GM18520 (cell line): ENCODE results near the gene DHH.

Experiments
- ATAC-seq: cut with Tn5 transposase; IDR thresholded peaks from one replicate; pipeline ENCODE4 v1.9.1; 2021; ENCODE audit not compliant: unreplicated experiment

The DHH gene

DNA sequence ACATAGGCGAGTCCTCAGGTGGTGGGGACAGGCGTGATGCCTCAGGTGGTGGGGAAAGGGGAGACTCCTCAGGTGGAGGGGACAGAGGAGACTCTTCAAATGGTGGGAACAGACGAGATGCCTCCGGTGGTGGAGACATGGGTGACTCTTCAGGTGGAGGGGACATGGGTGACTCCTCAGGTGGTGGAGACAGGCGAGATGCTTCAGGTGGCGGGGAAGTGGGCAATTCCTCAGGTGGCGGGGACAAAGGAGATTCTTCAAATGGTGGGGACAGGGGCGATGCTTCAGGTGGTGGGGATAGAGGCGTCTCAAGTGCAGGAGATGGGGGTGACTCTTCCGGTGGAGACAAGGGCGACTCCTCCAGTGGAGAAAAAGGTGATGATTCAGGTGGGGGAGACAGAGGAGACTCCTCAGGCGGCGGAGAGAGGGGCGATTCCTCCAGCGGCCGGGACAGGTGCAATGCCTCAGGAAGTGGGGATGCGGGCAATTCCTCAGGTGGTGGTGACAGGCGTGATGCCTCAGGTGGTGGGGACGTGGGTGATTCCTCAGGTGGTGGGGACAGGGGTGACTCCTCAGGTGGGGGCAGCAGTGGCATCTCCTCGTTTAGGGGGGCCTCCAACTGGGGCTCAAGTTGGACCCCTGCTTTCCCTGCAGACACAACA is 42.7 kb downstream of the DHH start:
- ATAC-seq = no peak

DNA sequence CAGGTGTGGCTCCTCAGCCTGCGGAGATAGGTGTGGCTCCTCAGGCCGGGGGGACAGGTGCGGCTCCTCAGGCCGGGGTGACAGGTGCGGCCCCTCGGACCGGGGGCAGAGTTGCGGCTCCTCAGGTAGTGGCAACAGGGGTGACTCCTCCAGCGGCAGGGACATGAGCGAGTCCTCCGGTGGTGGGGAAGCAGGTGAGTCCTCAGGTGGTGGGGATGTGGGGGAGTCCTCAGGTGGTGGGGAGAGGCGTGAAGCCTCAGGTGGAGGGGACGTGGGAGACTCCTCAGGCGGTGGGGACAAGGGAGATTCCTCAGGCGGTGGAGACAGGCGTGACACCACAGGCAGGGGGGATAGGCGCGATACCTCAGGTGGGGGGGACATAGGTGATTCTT is 43.2 kb downstream of the DHH start:
- no peak for ATAC-seq

DNA sequence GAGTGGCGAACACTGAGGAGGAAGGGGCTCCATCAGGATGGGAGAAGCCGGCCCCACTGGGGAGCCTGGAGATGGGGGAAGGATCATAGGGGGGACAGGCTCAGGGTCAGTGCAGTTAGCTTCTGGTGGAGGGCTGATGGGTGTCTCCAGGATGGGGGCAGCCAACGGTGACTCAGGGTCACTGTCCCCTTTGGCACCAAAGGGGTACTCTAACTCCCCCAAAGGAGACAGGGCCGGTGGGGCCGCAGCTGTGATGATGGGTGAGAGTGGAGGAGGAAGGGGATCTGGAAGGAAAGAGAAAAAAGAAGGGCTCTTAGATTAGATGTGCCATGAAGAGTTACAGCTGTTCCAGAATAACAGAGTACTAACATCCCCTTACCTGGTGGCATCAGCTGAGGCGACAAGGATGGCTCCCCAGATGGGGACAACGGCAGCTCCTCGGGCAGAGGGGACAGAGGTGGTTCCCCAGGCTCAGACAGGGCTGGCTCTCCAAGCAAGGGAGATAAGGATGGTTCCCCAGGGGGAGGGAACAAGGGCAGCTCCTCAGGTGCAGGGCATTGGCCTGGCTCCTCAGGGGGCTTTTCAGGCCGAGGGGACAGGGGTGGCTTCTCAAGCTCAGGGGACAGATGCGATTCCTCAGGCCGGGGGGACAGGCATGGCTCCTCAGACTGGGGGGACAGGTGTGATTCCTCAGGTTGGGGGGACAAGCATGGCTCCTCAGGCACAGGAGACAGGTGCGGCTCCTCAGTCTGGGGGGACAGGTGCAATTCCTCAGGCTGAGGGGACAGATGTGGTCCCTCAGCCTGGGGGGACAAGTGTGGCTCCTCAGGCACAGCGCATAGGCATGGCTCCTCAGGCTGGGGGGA is 43.9 kb downstream of the DHH start:
- no peak for ATAC-seq

DNA sequence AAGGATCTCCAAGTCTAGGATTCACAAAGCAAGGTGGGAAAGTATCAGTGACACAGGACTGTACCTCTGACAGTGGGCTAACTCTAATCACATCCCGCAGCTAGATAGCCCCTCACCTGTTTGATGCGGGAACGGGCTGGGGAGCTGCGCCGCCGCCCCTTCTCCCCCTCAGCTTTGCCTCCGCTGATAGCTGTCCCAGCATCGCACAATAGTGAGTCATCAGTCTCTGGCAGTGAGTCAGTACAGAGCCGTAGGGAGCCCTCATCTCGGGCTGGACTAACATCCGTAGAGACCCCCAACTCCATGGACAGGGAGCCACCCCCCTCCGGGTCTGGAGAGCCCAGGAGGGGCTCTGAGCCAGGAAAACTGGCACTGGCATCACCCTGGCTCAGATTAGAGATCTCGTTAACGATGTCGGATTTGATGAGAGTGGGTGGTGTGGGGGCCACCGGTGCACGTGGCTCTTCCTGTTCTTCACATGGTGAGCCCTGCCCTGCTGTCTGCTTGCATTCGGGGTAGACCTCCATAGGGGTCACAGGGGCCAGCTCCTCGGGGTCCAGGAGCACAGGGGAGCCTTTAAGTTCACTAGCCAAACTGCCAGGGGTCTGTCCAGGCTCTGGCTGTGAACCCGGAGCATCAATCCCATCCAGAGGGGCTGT is 44.9 kb downstream of the DHH start:
- no peak for ATAC-seq

DNA sequence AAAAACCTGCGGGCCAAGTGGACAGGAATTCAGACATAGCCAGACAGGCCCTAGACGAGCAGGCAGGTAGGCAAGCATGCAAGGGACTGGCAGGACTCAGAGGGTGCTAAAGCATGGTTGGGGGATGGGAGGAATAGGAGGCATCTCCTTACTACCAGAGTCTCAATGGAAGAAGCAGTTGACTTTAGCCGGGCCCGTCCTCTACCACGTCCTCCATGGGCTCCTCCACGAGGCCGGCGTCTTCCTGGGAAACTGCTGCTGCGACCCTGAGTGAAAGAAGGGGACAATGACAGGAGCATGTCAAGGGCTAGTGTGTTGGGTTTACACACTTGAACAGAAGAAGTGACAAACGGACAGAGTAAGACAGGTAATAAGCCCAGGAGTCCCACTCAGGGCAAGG is 45.6 kb downstream of the DHH start:
- ATAC-seq = no peak

DNA sequence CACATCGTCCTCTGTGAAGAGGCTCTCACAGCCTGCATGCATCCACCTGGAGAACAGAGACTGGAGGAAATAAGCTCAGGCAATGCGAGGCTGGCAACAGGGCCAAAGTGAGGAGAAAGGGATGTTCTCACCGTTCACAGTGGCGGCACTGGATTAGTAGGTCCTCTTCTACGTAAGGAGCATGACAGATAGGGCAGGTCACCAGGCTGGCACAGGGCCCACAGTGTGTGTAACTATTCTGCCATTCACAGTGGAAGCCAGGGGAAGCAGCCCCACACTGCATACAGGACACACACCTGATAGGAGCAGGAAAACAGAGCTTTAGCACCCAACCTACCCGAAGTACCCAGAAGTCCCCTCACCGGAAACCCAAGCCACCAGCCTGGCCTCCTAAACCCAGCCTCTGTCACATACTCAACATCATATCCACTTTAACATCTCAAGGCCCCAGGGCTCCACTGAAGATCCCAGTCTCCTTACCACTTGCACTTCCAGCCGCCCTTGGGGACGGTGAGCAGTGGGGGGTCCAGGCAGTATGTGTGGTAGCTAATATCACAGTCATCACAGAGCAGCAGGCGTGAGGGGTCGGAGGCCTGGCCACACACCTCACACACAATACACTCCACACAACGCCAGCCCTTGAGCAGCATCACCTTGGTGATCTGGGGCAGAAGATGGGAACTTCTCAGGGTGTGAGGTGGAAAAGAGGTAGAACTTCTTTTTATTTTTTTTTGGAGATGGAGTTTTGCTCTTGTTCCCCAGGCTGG is 48.3 kb downstream of the DHH start:
- ATAC-seq = no peak

DNA sequence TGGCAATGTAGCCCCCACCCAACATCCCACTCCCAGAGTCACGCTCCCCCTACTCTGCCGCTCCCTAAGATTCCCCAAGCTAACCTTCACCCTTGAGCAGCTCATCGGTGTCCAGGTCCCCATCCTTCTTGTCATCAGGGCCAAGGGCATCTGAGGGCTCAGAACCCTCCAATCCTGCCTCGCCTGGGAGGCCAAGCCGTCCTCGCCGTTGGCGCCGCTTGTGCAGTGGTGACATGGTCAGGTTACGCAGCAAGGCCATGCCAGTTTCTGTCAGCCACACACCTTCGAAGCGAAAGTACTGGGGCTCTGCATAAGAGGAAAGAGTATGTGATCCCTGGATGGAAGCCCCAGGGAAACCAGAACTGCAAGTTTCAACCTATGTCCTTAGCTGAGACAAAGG is 49.9 kb downstream of the DHH start:
- no peak for ATAC-seq

DNA sequence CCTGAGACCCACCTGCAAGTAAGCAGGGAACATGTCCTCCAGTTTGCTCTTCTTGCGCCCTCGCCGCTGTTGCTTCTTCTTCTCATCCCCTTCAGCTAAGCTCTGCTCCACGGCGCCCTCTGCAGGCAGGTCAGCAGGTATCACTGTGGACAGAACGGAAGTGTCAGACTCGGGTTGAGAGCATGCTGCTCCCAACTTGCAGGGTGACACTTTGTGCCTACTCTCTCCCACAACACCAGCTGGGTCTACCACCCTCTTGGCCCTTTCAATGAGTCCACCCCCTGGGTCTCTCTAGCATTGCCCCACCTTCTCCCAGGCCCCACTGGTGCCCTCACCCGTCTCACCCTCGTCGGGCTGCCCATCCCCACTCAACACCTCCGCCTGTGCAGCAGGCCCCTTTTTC is 50.7 kb downstream of the DHH start:
- no peak for ATAC-seq

DNA sequence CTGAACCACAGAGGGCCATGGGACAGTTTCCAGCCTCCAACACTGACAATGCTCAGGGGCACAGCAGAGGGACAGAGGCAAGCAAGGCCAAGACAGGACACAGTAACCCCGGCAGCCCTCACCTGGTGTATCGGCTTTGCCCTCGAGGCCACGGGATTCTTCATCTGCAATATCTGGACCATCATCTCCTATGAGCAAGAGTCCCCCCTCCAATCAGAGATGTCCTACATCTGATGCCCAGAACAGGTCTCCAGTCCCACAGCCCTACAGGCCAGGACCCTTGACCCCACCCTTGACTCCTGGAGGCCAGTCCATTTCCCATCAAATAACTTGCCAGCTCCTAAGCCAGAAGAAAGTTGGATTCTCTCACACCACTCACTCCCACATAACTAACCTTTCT is 51.4 kb downstream of the DHH start:
- ATAC-seq = no peak

DNA sequence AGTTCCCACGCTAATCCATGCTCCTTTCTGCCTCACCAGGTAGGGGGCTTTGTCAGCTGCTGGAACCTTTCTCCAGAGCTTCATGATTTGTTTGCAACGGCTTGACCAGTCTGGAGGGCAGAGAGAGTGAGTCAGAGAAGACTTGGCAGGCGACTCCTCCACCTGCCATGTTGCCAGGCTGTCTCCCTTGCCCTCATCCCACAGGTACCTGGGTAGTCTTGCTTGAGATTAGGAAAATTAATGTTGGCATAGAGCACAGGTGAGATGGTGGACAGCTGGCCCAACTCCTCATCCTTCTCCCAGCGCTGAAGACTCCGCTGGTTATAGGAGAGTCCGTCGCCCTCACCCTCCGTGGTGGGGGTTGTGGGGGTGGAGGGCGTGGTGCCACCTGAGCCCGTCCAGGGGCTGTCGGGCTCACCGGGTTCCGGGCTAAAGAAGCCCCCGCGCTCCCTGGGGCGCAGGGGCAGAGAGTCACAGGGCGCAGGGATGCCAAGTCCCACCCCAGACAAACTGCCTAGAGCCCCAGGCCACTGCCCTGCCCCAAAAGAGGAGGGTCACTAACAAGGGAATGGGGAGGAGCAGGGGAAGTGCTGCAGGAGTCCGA is 52.6 kb downstream of the DHH start:
- ATAC-seq = no peak

DNA sequence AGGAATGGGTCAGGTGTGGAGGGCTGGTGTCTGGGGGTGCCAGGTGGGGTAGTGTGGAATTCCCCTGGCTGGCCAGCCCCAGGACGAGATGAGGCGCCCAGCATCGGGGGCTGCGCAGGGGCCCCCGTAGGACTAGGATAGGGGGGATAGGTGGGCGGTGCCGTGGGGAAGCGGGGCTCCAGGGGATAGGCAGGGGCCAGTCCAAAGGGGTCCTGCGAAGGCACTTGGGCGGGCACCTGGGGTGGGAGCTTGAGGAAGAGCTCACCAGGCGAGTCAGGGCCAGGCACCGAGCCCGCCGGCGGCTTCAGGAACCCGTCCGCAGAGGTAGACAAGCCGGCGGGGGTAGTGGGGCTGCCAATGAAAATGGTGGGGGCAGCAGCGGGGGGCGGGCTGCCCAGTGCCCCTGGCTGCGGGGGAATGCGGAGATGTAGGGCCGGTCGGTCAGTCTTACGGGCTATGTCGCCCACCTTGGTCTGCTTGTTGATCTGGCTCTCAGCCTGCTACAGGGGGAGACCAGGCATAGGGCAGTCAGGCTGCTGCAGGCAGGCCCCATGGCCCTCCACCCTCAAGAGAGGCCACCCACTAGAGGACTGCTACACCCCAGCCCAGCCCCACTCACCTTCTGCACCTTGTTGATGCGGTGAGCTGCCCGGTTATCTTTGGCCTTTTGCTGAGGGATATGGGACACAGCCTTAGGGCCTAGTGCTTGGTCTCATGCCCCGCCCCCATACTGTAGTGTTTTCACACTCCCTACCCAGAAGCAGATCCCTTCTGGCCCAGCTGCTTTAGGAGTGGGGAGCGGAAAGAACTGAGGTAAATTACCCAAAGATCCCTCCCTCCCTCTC is 53.3 kb downstream of the DHH start:
- ATAC-seq = no peak

DNA sequence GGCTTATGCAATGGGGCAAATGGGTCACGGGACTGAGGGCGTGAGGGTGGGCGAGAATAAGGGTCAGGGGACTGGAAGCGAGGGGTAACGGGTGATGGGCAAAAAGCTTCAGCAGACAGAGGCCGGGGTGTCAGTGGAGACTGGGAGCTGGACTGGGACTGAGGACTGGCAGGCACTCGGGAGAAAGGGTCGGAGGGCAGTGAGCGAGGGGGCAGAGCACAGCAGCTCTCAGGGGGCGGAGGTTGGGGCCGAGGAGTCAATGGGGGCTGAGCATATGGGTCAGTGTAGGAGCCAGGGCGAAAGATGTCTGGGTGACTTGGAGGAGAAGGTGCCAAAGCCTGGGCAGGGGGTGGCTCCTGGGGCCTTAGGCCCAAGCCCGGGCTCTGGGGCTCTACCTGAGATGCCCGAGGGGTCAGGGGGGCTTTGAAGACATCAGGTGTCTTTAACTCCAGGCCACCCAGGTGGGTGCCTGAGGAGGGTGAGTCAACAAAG is 54.2 kb downstream of the DHH start:
- no peak for ATAC-seq

DNA sequence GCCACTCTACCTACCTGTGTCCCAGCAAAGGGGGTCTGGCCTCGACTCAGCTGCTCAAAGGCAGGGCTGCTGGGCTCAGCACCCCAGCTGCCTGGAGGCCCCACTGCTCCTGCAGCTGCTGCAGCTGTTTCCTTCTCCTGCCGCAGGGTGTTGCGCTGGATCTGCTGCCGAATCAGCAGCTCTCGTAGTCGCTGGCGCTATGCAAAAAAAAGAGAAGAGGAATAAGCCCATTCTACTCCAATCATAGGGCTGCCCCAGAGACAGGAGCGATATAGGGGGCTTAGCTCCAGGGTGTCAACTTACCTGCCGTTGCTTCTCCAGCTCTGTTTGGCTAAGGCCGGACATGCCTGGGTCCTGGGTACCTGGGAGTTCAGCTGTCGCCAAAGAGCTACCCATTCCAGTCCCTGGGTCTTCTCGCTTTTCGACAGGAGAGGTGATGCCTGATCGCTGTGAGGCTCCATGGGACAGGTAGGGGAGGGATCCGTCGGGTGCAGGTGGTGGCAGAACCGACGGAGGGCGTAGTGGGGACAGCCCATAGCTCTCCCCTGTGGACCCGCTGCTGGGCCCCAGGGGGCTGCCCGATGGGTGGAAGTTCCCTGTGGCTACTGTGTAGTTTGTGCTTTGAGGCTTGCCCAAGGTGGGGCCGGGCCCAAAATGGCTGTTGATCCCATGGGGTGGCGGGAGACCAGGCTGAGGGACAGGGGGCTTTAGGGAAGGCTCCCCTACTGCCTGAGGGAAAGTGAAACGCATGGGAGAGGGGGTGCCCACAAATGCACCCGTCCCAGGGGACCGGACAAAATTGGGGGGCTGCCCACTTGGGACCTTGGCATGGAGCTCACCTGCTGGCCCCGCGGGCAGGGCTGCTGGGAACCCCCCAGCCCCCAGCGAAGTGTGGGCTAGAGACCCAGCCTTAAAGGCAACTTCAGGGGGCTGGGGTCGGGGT is 54.9 kb downstream of the DHH start:
- ATAC-seq = no peak

DNA sequence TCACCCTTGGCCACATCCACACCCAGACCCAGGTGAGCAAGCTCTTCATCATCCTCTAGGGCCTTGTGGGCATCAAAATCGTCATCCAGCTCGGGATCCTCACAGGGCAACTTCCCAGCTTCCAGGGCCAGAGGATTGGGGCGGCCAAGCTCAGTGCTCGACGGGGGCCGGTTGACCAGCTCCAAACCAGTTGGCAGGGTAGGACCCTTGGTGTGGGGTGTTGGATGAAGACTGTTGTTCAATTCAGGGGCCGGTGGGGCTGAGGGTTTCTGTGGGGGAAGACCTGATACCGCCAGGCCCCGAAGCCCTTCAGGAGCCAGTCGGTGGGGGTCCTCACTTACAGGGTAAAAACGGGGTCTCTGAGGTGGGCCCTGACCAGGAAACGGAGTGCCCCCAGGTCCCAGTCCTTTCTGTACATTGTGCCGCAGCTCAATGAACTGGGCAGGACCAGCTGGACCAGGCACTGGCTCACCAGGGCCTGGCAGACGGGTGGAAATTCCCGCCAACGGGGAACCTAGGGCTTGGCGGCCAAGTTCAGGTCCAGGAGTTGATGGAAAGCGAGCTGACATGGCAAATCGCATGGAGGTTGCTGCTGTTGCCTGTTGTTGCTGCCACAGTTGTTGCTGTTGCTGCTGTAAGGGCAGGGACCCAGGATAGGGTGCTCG is 56.2 kb downstream of the DHH start:
- no peak for ATAC-seq

DNA sequence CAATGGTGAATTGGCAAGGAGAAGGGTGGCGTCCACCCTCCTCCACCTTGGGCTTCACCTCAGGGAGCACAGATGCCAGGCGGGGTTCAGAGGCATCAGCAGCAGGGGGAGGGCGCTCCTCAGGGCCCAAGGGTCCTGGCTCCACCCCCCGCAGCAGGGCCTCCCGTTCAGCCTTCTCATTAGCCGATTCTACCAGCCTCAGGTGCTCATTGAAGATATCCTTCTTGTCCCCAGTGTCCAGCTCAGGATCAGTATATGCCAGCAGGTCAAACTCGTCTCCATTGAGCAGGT is 56.7 kb downstream of the DHH start:
- no peak for ATAC-seq

DNA sequence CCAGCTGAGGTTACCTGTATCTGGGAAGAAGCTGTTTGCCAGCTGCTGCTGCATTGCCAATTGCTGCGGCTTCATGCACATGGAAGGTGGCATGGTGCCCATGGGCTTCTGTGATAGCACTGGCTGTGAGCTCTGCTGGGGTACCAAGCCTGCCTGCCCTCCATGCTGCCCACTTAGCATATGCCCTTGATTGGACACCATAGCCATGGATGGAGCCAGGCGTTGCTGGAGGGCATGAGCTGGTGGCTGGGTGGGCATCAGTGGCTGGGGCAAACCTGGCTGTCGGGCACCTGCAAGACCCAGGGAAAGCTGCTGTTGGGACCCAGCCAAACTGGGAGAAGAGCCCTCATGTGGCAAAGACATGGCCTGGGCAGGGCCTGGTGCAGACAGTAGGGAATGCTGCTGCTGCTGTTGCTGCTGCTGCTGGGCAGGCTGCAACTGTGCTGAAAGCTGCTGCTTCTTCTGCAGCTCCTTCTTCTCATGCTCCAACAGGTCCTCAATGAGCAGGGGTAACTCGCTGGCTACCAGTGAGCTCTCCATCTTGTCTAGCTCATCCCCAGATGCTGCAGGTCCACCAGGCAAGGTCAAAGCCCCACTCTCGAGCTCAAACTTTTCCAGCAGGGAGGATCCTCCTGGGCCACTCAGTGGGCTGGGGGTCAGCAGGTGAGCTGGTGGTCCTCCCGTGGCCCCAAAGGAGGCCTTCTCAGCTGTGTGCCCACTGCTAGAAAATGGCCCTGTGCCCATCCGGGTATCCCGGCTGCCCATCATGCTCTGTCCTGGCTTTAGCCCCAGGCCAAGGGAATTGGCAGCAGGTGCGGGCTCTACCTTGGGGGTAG is 57.3 kb downstream of the DHH start:
- no peak for ATAC-seq
